Measurements from ENCODE around the gene CES4A. TPM values are rescaled to one million over a fixed set of nuclear protein-coding genes. Genes with fewer than 3 reads are reported as not detected.

Gene CES4A
- total and polyA plus RNA-seq, 2 experiments from 2014 or later = 11.8 to 12.3 TPM

DNA sequence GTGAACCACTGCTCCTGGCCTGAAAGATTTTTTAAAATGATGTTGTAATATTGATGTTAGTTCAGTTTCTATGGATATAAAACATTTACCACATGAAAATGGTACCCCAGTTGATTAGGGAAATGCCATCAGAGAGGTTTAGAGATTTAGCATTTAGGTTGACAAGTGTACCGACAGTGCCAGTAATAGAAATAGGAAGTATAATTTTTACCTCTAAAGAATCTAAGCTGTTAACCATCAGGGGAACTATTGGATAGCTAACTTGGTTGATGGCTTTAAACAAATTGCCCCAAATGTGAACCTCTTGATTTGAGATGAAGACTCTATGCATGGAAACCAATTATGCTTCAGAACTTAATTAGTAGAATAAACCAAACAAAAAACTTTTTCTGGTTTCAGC lies 47.0 kb downstream of the CES4A start:
- TF ChIP-seq EZH2phosphoT487 (IDR thresholded peaks at IDR 0.05; ENCODE audit: low read depth, severe bottlenecking, unreplicated experiment) (no peak), EZH2 (IDR thresholded peaks at IDR 0.05; ENCODE audit: borderline replicate concordance) (no peak)
- TF ChIP-seq, protein P1, sequence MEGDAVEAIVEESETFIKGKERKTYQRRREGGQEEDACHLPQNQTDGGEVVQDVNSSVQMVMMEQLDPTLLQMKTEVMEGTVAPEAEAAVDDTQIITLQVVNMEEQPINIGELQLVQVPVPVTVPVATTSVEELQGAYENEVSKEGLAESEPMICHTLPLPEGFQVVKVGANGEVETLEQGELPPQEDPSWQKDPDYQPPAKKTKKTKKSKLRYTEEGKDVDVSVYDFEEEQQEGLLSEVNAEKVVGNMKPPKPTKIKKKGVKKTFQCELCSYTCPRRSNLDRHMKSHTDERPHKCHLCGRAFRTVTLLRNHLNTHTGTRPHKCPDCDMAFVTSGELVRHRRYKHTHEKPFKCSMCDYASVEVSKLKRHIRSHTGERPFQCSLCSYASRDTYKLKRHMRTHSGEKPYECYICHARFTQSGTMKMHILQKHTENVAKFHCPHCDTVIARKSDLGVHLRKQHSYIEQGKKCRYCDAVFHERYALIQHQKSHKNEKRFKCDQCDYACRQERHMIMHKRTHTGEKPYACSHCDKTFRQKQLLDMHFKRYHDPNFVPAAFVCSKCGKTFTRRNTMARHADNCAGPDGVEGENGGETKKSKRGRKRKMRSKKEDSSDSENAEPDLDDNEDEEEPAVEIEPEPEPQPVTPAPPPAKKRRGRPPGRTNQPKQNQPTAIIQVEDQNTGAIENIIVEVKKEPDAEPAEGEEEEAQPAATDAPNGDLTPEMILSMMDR (IDR thresholded peaks at IDR 0.05; ENCODE audit: poor library complexity) = no peak
- H3K36me3 ChIP-seq (replicated peaks; ENCODE audit: insufficient read depth, low read depth) = no peaks in the 10 kb centered on the region
- H3K4me2 ChIP-seq = no peak overlapping the region
- no peaks in the 10 kb centered on the region for H3K9me3 ChIP-seq (ENCODE audit: low read depth)
- H2AFZ ChIP-seq = no peak overlapping the region
- 86% methylated on average over 1 of the region's 1 CpG for WGBS (ENCODE audit: low lambda C conversion rate, missing lambda C conversion rate)
- no peaks in the 10 kb centered on the region for H3K27me3 ChIP-seq
- H3K27ac ChIP-seq = no peak overlapping the region
- peaks cover 41% of the 10 kb centered on the region for H4K20me1 ChIP-seq (ENCODE audit: insufficient read depth, poor library complexity, severe bottlenecking)
- H3K79me2 ChIP-seq = peaks cover 100% of the 10 kb centered on the region
- DNase-seq (ENCODE audit: low spot score) = no peak
- H3K4me1 ChIP-seq (ENCODE audit: insufficient read depth) = peaks cover 27% of the 10 kb centered on the region
- no peak overlapping the region for H3K4me3 ChIP-seq
- H3K9me2 ChIP-seq (replicated peaks; ENCODE audit: insufficient read depth) = no peaks in the 10 kb centered on the region

- WGBS (ENCODE audit: low lambda C conversion rate, missing lambda C conversion rate) = 83% methylated on average over 5 of the region's 5 CpGs
- Histone ChIP-seq H4K20me1 (ENCODE audit: insufficient read depth, poor library complexity, severe bottlenecking) (peaks cover 32% of the 10 kb centered on the region), H2AFZ (no peak overlapping the region)
These were observed 47.9 kb downstream of the CES4A start for GRCh38 chr16:67036323-67036741.

DNA sequence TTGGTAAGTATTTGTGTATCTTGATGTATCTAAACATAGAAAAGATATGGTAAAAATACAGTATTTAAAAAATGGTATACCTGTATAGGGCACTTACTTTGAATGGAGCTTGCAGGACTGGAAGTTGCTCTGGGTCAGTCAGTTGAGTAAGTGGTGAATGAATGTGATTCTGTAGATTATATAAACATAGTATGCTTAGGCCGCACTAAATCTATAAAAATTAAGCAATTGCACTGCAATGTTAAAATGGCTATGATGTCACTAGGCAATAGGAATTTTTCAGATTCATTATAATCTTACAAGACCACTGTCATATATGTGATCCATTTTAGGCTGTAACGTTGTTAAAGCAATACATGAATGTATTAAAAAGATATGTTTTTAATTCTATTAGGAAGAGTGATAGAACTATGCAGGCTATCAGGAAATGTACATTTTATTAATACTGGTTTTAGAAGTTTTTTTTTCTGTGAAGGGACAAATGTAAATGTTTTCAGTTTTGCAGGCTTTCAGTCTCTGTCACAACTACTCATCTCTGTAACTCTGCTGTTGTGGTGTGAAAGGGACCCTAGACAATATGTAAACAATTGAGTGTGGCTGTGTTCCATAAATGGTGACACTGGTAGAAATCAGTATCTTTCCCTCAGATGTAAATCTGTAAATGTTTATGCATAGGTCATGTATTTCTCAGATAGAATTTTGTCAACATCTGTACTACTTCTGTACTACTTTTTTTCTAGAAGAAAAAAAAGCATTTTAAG lies 51.1 kb downstream of the CES4A start:
- no peaks in the 10 kb centered on the region for H3K27me3 ChIP-seq
- peaks cover 91% of the 10 kb centered on the region for H3K79me2 ChIP-seq
- H4K20me1 ChIP-seq (ENCODE audit: insufficient read depth, poor library complexity, severe bottlenecking) = peaks cover 24% of the 10 kb centered on the region
- H3K9me3 ChIP-seq (ENCODE audit: low read depth) = no peaks in the 10 kb centered on the region
- no peak for TF ChIP-seq EZH2 (IDR thresholded peaks at IDR 0.05; ENCODE audit: borderline replicate concordance)
- TF ChIP-seq, protein P1 (IDR thresholded peaks at IDR 0.05; ENCODE audit: poor library complexity) = no peak
- TF ChIP-seq EZH2phosphoT487 (IDR thresholded peaks at IDR 0.05; ENCODE audit: low read depth, severe bottlenecking, unreplicated experiment) = no peak
- H3K9me2 ChIP-seq (replicated peaks; ENCODE audit: insufficient read depth) = no peaks in the 10 kb centered on the region
- H3K27ac ChIP-seq = peak overlapping the region; percentile 9
- WGBS (ENCODE audit: low lambda C conversion rate, missing lambda C conversion rate) = 67% methylated on average over 2 of the region's 2 CpGs
- H3K4me3 ChIP-seq = no peak overlapping the region
- H3K4me1 ChIP-seq (ENCODE audit: insufficient read depth) = peaks cover 14% of the 10 kb centered on the region
- H3K36me3 ChIP-seq (replicated peaks; ENCODE audit: insufficient read depth, low read depth) = no peaks in the 10 kb centered on the region
- H3K4me2 ChIP-seq = peak overlapping the region; percentile 9
- DNase-seq (ENCODE audit: low spot score) = no peak
- no peak overlapping the region for H2AFZ ChIP-seq

More at GRCh38 chr16:67036323-67036741, 47.9 kb downstream of the CES4A start:
- no peaks in the 10 kb centered on the region for H3K36me3 ChIP-seq (replicated peaks; ENCODE audit: insufficient read depth, low read depth)
- H3K4me1 ChIP-seq (ENCODE audit: insufficient read depth) = peaks cover 19% of the 10 kb centered on the region
- H3K27ac ChIP-seq = no peak overlapping the region
- no peak for DNase-seq (ENCODE audit: low spot score)
- no peak overlapping the region for H3K4me2 ChIP-seq
- no peak overlapping the region for H3K4me3 ChIP-seq
- no peaks in the 10 kb centered on the region for H3K9me3 ChIP-seq (ENCODE audit: low read depth)
- TF ChIP-seq EZH2phosphoT487 (IDR thresholded peaks at IDR 0.05; ENCODE audit: low read depth, severe bottlenecking, unreplicated experiment) (no peak), EZH2 (IDR thresholded peaks at IDR 0.05; ENCODE audit: borderline replicate concordance) (no peak)
- TF ChIP-seq, protein P1 (IDR thresholded peaks at IDR 0.05; ENCODE audit: poor library complexity) = no peak
- no peaks in the 10 kb centered on the region for H3K27me3 ChIP-seq
- H3K9me2 ChIP-seq (replicated peaks; ENCODE audit: insufficient read depth) = no peaks in the 10 kb centered on the region
- H3K79me2 ChIP-seq = peaks cover 99% of the 10 kb centered on the region
